Measurements from ENCODE around the gene KLK2.
"Not testable (repeated sequence)": the region's sequence is repeated elsewhere in the genome, so short reads cannot be mapped to it uniquely, and the experiment has no call there.

Gene KLK2

GRCh38 chr19:50896089-50896590, 22.9 kb downstream of the KLK2 start:
- DNase-seq = not testable (repeated sequence)

- DNase-seq = peak in 1 of 2 experiments; percentile 23
Measured at GRCh38 chr19:50896591-50897190, 23.5 kb downstream of the KLK2 start.

GRCh38 chr19:50897191-50897607, 24.0 kb downstream of the KLK2 start:
- DNase-seq = no peak

GRCh38 chr19:50897612-50898011, 24.4 kb downstream of the KLK2 start:
- no peak for DNase-seq

- DNase-seq = no peak
Measured at GRCh38 chr19:50898018-50898417, 24.8 kb downstream of the KLK2 start.

GRCh38 chr19:50899569-50899968, 26.3 kb downstream of the KLK2 start:
- DNase-seq = no peak

- DNase-seq = no peak
Measured at GRCh38 chr19:50902640-50903039, 29.4 kb downstream of the KLK2 start.

GRCh38 chr19:50906217-50906616, 33.0 kb downstream of the KLK2 start:
- peak in 1 of 2 experiments; percentile 14 for DNase-seq

- no peak for DNase-seq
Measured at GRCh38 chr19:50908336-50908735, 35.1 kb downstream of the KLK2 start.

- DNase-seq = peak; percentile 55 to 57
Measured at GRCh38 chr19:50909240-50910070, 36.2 kb downstream of the KLK2 start.

GRCh38 chr19:50910722-50911121, 37.5 kb downstream of the KLK2 start:
- DNase-seq = no peak

- no peak for DNase-seq
Measured at GRCh38 chr19:50911206-50912101, 38.2 kb downstream of the KLK2 start, which contains the start of gene KLK4. TSS of gene KLK4 (minus strand) at chr19:50911395. CDS start at chr19:50910738, 657 bp downstream.

GRCh38 chr19:50912102-50912599, 38.9 kb downstream of the KLK2 start:
- no peak for DNase-seq

GRCh38 chr19:50912727-50913716, 39.8 kb downstream of the KLK2 start:
- DNase-seq = no peak

GRCh38 chr19:50916069-50916468, 42.8 kb downstream of the KLK2 start:
- DNase-seq = no peak

- peak; percentile 29 to 58 for DNase-seq
Measured at GRCh38 chr19:50921426-50922316, 48.4 kb downstream of the KLK2 start.

- DNase-seq = peak; percentile 84 to 89
Measured at GRCh38 chr19:50922317-50922853, 49.1 kb downstream of the KLK2 start.

GRCh38 chr19:50924586-50924985, 51.3 kb downstream of the KLK2 start:
- DNase-seq = no peak

- no peak for DNase-seq
Measured at GRCh38 chr19:50925734-50926133, 52.5 kb downstream of the KLK2 start.

GRCh38 chr19:50926144-50926543, 52.9 kb downstream of the KLK2 start:
- no peak for DNase-seq

Measured in NCI-H2081 (cell line).